Measurements from ENCODE around the gene SLC4A5. TPM values are rescaled to one million over a fixed set of nuclear protein-coding genes. Genes with fewer than 3 reads are reported as not detected.

SLC4A5 gene
- total and polyA plus RNA-seq, 2 of the 8 experiments (the other 6 are each of a cell fraction or from before 2014, with no cell fraction given), result 0.42 to 0.52 TPM

- TF ChIP-seq, protein P1, sequence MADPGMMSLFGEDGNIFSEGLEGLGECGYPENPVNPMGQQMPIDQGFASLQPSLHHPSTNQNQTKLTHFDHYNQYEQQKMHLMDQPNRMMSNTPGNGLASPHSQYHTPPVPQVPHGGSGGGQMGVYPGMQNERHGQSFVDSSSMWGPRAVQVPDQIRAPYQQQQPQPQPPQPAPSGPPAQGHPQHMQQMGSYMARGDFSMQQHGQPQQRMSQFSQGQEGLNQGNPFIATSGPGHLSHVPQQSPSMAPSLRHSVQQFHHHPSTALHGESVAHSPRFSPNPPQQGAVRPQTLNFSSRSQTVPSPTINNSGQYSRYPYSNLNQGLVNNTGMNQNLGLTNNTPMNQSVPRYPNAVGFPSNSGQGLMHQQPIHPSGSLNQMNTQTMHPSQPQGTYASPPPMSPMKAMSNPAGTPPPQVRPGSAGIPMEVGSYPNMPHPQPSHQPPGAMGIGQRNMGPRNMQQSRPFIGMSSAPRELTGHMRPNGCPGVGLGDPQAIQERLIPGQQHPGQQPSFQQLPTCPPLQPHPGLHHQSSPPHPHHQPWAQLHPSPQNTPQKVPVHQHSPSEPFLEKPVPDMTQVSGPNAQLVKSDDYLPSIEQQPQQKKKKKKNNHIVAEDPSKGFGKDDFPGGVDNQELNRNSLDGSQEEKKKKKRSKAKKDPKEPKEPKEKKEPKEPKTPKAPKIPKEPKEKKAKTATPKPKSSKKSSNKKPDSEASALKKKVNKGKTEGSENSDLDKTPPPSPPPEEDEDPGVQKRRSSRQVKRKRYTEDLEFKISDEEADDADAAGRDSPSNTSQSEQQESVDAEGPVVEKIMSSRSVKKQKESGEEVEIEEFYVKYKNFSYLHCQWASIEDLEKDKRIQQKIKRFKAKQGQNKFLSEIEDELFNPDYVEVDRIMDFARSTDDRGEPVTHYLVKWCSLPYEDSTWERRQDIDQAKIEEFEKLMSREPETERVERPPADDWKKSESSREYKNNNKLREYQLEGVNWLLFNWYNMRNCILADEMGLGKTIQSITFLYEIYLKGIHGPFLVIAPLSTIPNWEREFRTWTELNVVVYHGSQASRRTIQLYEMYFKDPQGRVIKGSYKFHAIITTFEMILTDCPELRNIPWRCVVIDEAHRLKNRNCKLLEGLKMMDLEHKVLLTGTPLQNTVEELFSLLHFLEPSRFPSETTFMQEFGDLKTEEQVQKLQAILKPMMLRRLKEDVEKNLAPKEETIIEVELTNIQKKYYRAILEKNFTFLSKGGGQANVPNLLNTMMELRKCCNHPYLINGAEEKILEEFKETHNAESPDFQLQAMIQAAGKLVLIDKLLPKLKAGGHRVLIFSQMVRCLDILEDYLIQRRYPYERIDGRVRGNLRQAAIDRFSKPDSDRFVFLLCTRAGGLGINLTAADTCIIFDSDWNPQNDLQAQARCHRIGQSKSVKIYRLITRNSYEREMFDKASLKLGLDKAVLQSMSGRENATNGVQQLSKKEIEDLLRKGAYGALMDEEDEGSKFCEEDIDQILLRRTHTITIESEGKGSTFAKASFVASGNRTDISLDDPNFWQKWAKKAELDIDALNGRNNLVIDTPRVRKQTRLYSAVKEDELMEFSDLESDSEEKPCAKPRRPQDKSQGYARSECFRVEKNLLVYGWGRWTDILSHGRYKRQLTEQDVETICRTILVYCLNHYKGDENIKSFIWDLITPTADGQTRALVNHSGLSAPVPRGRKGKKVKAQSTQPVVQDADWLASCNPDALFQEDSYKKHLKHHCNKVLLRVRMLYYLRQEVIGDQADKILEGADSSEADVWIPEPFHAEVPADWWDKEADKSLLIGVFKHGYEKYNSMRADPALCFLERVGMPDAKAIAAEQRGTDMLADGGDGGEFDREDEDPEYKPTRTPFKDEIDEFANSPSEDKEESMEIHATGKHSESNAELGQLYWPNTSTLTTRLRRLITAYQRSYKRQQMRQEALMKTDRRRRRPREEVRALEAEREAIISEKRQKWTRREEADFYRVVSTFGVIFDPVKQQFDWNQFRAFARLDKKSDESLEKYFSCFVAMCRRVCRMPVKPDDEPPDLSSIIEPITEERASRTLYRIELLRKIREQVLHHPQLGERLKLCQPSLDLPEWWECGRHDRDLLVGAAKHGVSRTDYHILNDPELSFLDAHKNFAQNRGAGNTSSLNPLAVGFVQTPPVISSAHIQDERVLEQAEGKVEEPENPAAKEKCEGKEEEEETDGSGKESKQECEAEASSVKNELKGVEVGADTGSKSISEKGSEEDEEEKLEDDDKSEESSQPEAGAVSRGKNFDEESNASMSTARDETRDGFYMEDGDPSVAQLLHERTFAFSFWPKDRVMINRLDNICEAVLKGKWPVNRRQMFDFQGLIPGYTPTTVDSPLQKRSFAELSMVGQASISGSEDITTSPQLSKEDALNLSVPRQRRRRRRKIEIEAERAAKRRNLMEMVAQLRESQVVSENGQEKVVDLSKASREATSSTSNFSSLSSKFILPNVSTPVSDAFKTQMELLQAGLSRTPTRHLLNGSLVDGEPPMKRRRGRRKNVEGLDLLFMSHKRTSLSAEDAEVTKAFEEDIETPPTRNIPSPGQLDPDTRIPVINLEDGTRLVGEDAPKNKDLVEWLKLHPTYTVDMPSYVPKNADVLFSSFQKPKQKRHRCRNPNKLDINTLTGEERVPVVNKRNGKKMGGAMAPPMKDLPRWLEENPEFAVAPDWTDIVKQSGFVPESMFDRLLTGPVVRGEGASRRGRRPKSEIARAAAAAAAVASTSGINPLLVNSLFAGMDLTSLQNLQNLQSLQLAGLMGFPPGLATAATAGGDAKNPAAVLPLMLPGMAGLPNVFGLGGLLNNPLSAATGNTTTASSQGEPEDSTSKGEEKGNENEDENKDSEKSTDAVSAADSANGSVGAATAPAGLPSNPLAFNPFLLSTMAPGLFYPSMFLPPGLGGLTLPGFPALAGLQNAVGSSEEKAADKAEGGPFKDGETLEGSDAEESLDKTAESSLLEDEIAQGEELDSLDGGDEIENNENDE (IDR thresholded peaks at IDR 0.05; ENCODE audit: insufficient replicate concordance, low read length), result no peak
- no peak for TF ChIP-seq MAX (IDR thresholded peaks at IDR 0.05)
Measured at GRCh38 chr2:74291218-74291544, 52.0 kb downstream of the SLC4A5 start (continued).

All from H1 (cell line).